Stimulated activated naive B cell treated with anti-CD40 and anti-IgM and Interleukin-4, amounts not matched to agents 10 μg/mL and 1 μg/mL and 100 μg/mL, for 72 hours (primary cell): Measurements from ENCODE around the gene SH3RF3.
A peak's percentile ranks its signal among the peaks of the same experiment; 100 is the strongest.

Experiments used
- ATAC-seq, 2 donors: fragments of 150-1000 bp; cut with Tn5 transposase; replicated peaks; 2 replicates each; pipeline ENCODE4 v1.10.0; 2021; ENCODE audit warnings: moderate library complexity in 1 of 2
- DNase-seq: peaks from one replicate; pipeline ENCODE4 v3.0.0; 2021
- H3K27ac Mint-ChIP-seq: one replicate; pipeline ENCODE4 v1.8.0; 2022; ENCODE audit warnings: mild to moderate bottlenecking, mixed read lengths
- H3K27me3 Mint-ChIP-seq, 2 donors: one replicate each; pipeline ENCODE4 v1.8.0; 2022; ENCODE audit warnings: mixed read lengths in 2 of 2
- H3K36me3 Mint-ChIP-seq, 2 donors: one replicate each; pipeline ENCODE4 v1.8.0; 2022; ENCODE audit warnings: mixed read lengths in 2 of 2, mild to moderate bottlenecking in 1 of 2
- H3K4me1 Mint-ChIP-seq, 2 donors: one replicate each; pipeline ENCODE4 v1.8.0; 2022; ENCODE audit warnings: mixed read lengths in 2 of 2, mild to moderate bottlenecking in 1 of 2
- H3K4me3 Mint-ChIP-seq, 2 donors: one replicate each; pipeline ENCODE4 v1.8.0; 2022; ENCODE audit warnings: mild to moderate bottlenecking in 2 of 2, mixed read lengths in 2 of 2, moderate library complexity in 1 of 2
- H3K9me3 Mint-ChIP-seq, 2 donors: one replicate each; pipeline ENCODE4 v1.8.0; 2022; ENCODE audit warnings: mixed read lengths in 2 of 2, mild to moderate bottlenecking in 1 of 2

The SH3RF3 gene

GRCh38 chr2:109295070-109295780 is 166.2 kb downstream of the SH3RF3 start:
- H3K4me3 Mint-ChIP-seq = no peak overlapping the region
- no peak for DNase-seq
- H3K4me1 Mint-ChIP-seq = peaks cover 0 to 6% of the 10 kb centered on the region in 2 donors
- peaks cover 0 to 2% of the 10 kb centered on the region in 2 donors for H3K9me3 Mint-ChIP-seq
- H3K27me3 Mint-ChIP-seq = no peaks in the 10 kb centered on the region
- peaks cover 0 to 2% of the 10 kb centered on the region in 2 donors for H3K36me3 Mint-ChIP-seq
- no peak overlapping the region for H3K27ac Mint-ChIP-seq
- ATAC-seq = no peak

GRCh38 chr2:109295781-109296117 is 166.7 kb downstream of the SH3RF3 start:
- Mint-ChIP-seq H3K36me3 (peaks cover 0 to 2% of the 10 kb centered on the region in 2 donors), H3K27ac (no peak overlapping the region), H3K9me3 (peaks cover 0 to 2% of the 10 kb centered on the region in 2 donors), H3K4me3 (no peak overlapping the region), H3K4me1 (peaks cover 0 to 6% of the 10 kb centered on the region in 2 donors), H3K27me3 (no peaks in the 10 kb centered on the region)
- DNase-seq = no peak
- ATAC-seq = no peak

- DNase-seq (no peak), ATAC-seq (no peak)
- peaks cover 0 to 2% of the 10 kb centered on the region in 2 donors for H3K9me3 Mint-ChIP-seq
- H3K4me1 Mint-ChIP-seq = peaks cover 0 to 6% of the 10 kb centered on the region in 2 donors
- no peak overlapping the region for H3K27ac Mint-ChIP-seq
- H3K4me3 Mint-ChIP-seq = no peak overlapping the region
- H3K36me3 Mint-ChIP-seq = peaks cover 0 to 2% of the 10 kb centered on the region in 2 donors
- no peaks in the 10 kb centered on the region for H3K27me3 Mint-ChIP-seq
Observed at GRCh38 chr2:109297566-109298490, 168.8 kb downstream of the SH3RF3 start.

- Mint-ChIP-seq H3K9me3 (peaks cover 0 to 2% of the 10 kb centered on the region in 2 donors), H3K4me1 (peaks cover 0 to 6% of the 10 kb centered on the region in 2 donors), H3K36me3 (peaks cover 0 to 2% of the 10 kb centered on the region in 2 donors), H3K27me3 (no peaks in the 10 kb centered on the region), H3K27ac (no peak overlapping the region), H3K4me3 (no peak overlapping the region)
- peak in 1 of 2 donors; percentile 10 for ATAC-seq
- no peak for DNase-seq
Observed at GRCh38 chr2:109298851-109299250, 169.8 kb downstream of the SH3RF3 start.

GRCh38 chr2:109299536-109299935 is 170.5 kb downstream of the SH3RF3 start:
- DNase-seq (no peak), ATAC-seq (no peak)
- Mint-ChIP-seq H3K9me3 (peaks cover 0 to 1% of the 10 kb centered on the region in 2 donors), H3K27ac (no peak overlapping the region), H3K4me3 (no peak overlapping the region), H3K36me3 (peaks cover 0 to 1% of the 10 kb centered on the region in 2 donors), H3K27me3 (no peaks in the 10 kb centered on the region), H3K4me1 (peaks cover 0 to 6% of the 10 kb centered on the region in 2 donors)

GRCh38 chr2:109300582-109300981 is 171.6 kb downstream of the SH3RF3 start:
- no peaks in the 10 kb centered on the region for H3K27me3 Mint-ChIP-seq
- no peaks in the 10 kb centered on the region for H3K9me3 Mint-ChIP-seq
- no peak overlapping the region for H3K4me3 Mint-ChIP-seq
- H3K36me3 Mint-ChIP-seq = no peaks in the 10 kb centered on the region
- no peak for ATAC-seq
- no peak for DNase-seq
- H3K4me1 Mint-ChIP-seq = peaks cover 0 to 5% of the 10 kb centered on the region in 2 donors
- H3K27ac Mint-ChIP-seq = no peak overlapping the region

- H3K27ac Mint-ChIP-seq = no peak overlapping the region
- DNase-seq = no peak
- peaks cover 0 to 5% of the 10 kb centered on the region in 2 donors for H3K4me1 Mint-ChIP-seq
- no peaks in the 10 kb centered on the region for H3K36me3 Mint-ChIP-seq
- ATAC-seq = no peak
- no peaks in the 10 kb centered on the region for H3K27me3 Mint-ChIP-seq
- no peak overlapping the region for H3K4me3 Mint-ChIP-seq
- H3K9me3 Mint-ChIP-seq = no peaks in the 10 kb centered on the region
Observed at GRCh38 chr2:109301746-109302145, 172.7 kb downstream of the SH3RF3 start.

GRCh38 chr2:109302319-109302718 is 173.3 kb downstream of the SH3RF3 start:
- no peak for DNase-seq
- peaks cover 0 to 5% of the 10 kb centered on the region in 2 donors for H3K4me1 Mint-ChIP-seq
- H3K9me3 Mint-ChIP-seq = no peaks in the 10 kb centered on the region
- H3K27ac Mint-ChIP-seq = no peak overlapping the region
- H3K27me3 Mint-ChIP-seq = no peaks in the 10 kb centered on the region
- H3K36me3 Mint-ChIP-seq = no peaks in the 10 kb centered on the region
- H3K4me3 Mint-ChIP-seq = no peak overlapping the region
- ATAC-seq = no peak

GRCh38 chr2:109304242-109304641 is 175.2 kb downstream of the SH3RF3 start:
- Mint-ChIP-seq H3K9me3 (no peaks in the 10 kb centered on the region), H3K36me3 (no peaks in the 10 kb centered on the region), H3K4me1 (peaks cover 0 to 5% of the 10 kb centered on the region in 2 donors), H3K27ac (no peak overlapping the region), H3K27me3 (no peaks in the 10 kb centered on the region), H3K4me3 (no peak overlapping the region)
- ATAC-seq = no peak
- no peak for DNase-seq

GRCh38 chr2:109304731-109305470 is 175.9 kb downstream of the SH3RF3 start:
- Mint-ChIP-seq H3K27me3 (no peaks in the 10 kb centered on the region), H3K36me3 (no peaks in the 10 kb centered on the region), H3K27ac (no peak overlapping the region), H3K9me3 (no peaks in the 10 kb centered on the region), H3K4me3 (no peak overlapping the region), H3K4me1 (peaks cover 0 to 5% of the 10 kb centered on the region in 2 donors)
- DNase-seq (no peak), ATAC-seq (no peak)

- Mint-ChIP-seq H3K9me3 (no peaks in the 10 kb centered on the region), H3K27me3 (no peaks in the 10 kb centered on the region), H3K4me1 (peaks cover 0 to 5% of the 10 kb centered on the region in 2 donors), H3K4me3 (no peak overlapping the region), H3K27ac (no peak overlapping the region), H3K36me3 (no peaks in the 10 kb centered on the region)
- DNase-seq (no peak), ATAC-seq (no peak)
Observed at GRCh38 chr2:109305490-109306167, 176.6 kb downstream of the SH3RF3 start.

- ATAC-seq = no peak
- H3K27me3 Mint-ChIP-seq = no peaks in the 10 kb centered on the region
Observed at GRCh38 chr2:109306190-109306589, 177.2 kb downstream of the SH3RF3 start.

GRCh38 chr2:109311771-109312170 is 182.8 kb downstream of the SH3RF3 start:
- H3K4me3 Mint-ChIP-seq = no peak overlapping the region
- H3K27ac Mint-ChIP-seq = no peak overlapping the region
- DNase-seq (no peak), ATAC-seq (no peak)
- H3K36me3 Mint-ChIP-seq = no peaks in the 10 kb centered on the region
- H3K9me3 Mint-ChIP-seq = no peaks in the 10 kb centered on the region
- H3K4me1 Mint-ChIP-seq = no peaks in the 10 kb centered on the region
- H3K27me3 Mint-ChIP-seq = no peaks in the 10 kb centered on the region

More at GRCh38 chr2:109306190-109306589, 177.2 kb downstream of the SH3RF3 start:
- Mint-ChIP-seq H3K27ac (no peak overlapping the region), H3K9me3 (no peaks in the 10 kb centered on the region), H3K4me3 (no peak overlapping the region), H3K36me3 (no peaks in the 10 kb centered on the region), H3K4me1 (peaks cover 0 to 5% of the 10 kb centered on the region in 2 donors)
- no peak for DNase-seq

GRCh38 chr2:109312902-109313301 is 183.9 kb downstream of the SH3RF3 start:
- no peak for DNase-seq
- Mint-ChIP-seq H3K4me3 (no peak overlapping the region), H3K4me1 (no peaks in the 10 kb centered on the region), H3K36me3 (no peaks in the 10 kb centered on the region), H3K27me3 (no peaks in the 10 kb centered on the region), H3K9me3 (no peaks in the 10 kb centered on the region), H3K27ac (no peak overlapping the region)
- no peak for ATAC-seq
